Fibroblast of the aortic adventitia (primary cell): Measurements from ENCODE around the gene COQ10A. TPM values are rescaled to one million over a fixed set of nuclear protein-coding genes. Genes with fewer than 3 reads are reported as not detected.

Experiments
- DNase-seq: peaks from one replicate; pipeline ENCODE4 v3.0.0-alpha.2; 2010; ENCODE audit warnings: low read depth
- H3K4me3 ChIP-seq: 2 replicates; pipeline ENCODE4 v1.5.1; 2011; ENCODE audit warnings: low read depth, mild to moderate bottlenecking, control low read depth, low read length, moderate library complexity
- total RNA-seq: library from RNA; depleted of rRNA; stranded (reverse); fragments of >200 nt; gene quantifications from 2 replicates; pipeline ENCODE4 v1.2.3, GENCODE V29; 2012; ENCODE audit warnings: low replicate concordance
- TF ChIP-seq, protein P1 (sequence below): IDR thresholded peaks from 2 replicates; pipeline ENCODE4 v1.5.1; 2011; ENCODE audit warnings: mild to moderate bottlenecking, low read length, control low read depth, inconsistent platforms; ENCODE audit not compliant: insufficient read depth

The COQ10A gene
- total RNA-seq, 1 donor = 8.0 TPM

DNA sequence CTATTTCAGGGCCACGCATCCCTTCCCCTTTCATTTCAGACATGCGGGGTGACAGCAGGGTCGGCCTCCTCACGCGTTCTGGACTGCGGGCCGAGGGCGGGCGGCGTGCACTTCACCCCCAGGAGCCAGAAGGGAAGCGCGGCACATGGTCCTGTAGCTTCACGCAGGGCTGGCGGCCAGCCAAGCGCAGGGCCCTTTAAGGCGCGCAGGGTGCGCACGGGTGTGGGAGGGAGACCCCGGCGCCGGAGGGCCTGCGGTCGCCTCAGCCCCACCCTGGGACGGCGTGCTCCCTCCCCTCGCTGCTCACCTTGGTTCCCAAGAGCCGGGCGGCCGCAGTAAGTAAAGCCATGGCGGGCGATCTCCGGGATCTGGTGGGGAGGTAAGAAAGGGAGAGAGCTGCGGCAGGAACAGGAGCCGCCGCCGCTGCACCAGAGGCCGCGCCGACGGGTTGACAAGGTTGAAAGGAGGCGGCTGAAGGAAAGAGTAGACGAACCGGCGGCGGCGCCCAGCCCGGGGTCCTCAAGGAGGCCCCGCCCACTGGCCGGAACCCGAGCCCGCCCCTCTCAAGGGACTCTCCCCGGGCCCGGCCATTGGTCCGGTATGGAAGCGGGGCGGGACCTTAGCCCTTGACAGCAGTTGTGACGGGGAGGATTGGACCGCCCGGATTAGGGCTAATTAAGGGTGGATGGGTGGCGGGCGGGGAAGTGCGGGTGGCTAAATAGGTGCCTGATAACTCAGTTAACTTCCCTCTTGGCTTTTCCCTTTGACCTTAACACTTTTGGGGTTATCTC lies 33.3 kb downstream of the COQ10A start, which contains the start of gene CS:
Gene CS, minus strand, starts transcription at position 478 of the 791 bp plus-strand sequence. Its CDS starts 129 bp downstream, at position 349.
- TF ChIP-seq, protein P1, sequence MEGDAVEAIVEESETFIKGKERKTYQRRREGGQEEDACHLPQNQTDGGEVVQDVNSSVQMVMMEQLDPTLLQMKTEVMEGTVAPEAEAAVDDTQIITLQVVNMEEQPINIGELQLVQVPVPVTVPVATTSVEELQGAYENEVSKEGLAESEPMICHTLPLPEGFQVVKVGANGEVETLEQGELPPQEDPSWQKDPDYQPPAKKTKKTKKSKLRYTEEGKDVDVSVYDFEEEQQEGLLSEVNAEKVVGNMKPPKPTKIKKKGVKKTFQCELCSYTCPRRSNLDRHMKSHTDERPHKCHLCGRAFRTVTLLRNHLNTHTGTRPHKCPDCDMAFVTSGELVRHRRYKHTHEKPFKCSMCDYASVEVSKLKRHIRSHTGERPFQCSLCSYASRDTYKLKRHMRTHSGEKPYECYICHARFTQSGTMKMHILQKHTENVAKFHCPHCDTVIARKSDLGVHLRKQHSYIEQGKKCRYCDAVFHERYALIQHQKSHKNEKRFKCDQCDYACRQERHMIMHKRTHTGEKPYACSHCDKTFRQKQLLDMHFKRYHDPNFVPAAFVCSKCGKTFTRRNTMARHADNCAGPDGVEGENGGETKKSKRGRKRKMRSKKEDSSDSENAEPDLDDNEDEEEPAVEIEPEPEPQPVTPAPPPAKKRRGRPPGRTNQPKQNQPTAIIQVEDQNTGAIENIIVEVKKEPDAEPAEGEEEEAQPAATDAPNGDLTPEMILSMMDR = no peak
- peak; percentile 96 for DNase-seq
- peak within 1 kb of the TSS; percentile 91 for H3K4me3 ChIP-seq

DNA sequence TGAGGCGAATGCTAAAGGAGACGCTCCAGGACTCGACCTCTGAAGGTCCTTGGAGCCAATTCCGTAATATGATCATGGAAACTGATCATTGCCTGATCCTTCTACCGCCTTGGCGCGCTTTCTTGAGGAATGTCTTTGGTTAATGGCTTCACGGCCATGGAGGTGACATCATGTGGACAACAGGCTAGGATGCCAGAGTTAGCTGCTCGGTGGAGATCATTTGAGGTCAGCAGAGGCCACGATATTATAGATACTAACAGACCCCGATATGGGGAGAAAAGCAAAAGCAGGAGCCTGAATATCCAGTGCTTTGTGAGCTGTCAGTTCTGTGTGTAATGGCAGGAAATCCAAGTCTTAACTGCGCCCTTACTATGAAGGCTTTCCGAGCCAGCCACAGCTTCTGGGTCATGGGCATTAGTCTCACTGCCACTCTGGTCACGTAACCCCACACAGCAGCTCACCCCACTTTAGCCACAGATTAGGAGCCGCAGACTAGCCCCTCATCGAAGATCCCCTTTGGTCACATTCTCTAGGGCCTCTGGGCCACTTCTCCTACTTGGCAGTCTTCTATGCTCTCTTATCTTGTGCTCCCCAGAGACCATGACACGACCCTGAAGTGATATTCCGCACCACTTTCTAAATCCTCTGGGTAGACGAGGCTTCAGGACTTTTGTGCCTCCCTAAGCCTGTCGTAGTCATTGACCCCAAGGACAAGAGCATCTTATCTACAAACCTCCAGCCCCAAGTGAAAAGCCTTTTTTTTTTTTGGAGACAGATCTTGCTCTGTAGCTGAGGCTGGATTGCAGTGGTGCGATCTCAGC lies 34.1 kb downstream of the COQ10A start:
- TF ChIP-seq, protein P1 = no peak
- DNase-seq = no peak
- H3K4me3 ChIP-seq = peak overlapping the region; percentile 71

DNA sequence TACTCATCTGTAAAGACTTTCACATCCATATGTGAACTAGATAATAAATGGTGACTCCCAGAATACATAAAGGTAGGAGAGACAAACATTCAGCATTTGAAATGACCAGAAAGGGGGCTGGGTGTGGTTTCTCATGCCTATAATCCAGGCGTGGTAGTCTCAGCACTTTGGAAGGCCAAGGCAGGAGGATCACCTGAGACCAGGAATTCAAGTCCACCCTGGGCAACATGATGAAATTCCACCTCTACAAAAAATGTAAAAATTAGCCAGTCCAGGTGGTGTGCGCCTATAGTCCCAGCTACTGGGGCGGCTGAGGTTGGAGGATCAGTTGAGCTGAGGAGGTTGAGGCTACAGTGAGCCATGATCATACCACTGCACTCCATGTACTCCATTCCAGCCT lies 37.5 kb downstream of the COQ10A start:
- TF ChIP-seq, protein P1 = no peak
- DNase-seq = no peak
- no peak overlapping the region for H3K4me3 ChIP-seq

DNA sequence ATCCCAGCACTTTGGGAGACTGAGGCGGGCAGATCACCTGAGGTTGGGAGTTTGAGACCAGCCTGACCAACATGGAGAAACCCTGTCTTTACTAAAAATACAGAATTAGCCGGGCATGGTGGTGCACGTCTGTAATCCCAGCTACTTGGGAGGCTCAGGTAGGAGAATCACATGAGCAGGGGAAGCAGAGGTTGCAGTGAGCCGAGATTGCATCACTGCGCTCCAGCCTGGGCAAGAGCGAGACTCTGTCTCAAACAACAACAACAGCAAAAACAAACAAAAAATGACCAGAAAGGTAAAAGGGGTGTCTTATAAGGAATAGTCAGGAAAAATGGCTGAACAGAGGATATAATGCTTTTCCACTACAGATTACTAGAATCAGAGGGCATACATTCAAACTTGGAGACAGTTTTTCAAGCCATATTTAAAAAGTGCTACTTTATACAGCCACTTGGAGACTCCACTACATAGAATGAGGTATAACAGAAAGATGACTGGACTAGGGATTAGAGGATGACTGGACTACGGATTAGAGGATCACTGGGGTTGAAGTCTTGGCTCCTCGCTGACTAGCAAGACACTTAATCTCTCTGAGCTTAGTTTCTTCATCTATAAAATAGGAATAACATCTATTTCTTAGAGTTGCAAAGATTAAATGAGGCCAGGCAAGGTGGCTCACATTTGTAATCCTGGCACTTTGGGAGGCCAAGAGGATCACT lies 38.3 kb downstream of the COQ10A start:
- no peak for DNase-seq
- TF ChIP-seq, protein P1 = no peak
- no peak overlapping the region for H3K4me3 ChIP-seq

DNA sequence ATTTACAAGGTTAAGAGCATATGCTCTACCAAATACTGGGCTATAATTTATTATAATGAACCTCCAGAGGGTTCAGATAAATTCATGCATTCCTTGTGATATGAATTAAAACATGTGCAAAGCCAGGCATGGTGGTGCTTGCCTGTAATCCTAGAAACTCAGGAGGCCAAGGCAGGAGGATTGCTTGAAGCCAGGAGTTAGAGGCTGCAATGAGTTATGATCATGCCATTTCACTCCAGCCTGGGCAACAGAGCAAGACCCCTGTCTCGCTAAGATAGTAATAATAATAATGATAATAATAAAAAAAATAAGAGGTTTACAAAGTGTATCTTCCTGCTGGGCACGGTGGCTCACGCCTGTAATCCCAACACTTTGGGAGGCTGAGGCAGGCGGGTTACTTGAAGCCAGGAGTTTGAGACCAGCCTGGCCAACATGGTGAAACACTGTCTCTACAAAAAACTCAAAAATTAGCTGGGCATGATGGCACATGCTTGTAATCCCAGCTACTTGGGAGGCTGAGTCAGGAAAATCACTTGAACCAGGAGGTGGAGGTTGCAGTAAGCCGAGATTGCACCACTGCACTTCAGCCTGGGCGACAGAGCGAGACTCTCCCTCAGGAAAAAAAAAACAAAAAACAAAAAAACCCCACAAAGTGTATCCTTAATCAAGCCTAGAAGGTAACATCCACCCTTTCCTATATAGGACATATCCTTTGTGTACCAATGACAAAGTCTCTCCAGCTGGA lies 40.7 kb downstream of the COQ10A start:
- no peak overlapping the region for H3K4me3 ChIP-seq
- DNase-seq = no peak
- TF ChIP-seq, protein P1 = no peak

DNA sequence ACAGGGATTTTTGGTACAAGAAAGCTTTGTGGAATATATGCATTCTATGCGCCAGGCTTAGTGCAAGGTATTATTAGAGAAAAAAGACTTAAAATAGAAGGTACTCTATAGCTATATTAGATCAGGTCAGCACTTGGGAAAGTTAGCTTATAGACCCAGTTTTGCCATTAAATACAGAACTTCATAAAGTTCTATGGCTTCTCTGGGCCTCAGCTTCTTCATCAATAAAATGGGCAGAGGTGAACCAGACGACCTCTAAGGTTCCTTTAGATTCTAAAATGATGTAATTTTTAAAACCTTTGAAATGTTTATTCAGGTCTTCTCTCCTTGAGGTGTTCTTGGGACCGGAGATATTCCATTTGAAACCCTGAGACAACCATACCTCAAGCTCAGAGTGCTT lies 42.0 kb downstream of the COQ10A start:
- DNase-seq = no peak
- no peak overlapping the region for H3K4me3 ChIP-seq
- TF ChIP-seq, protein P1 = no peak
